GM23338 (cell line): ENCODE data around the gene MAST4. TPM values are rescaled to one million over a fixed set of nuclear protein-coding genes. Genes with fewer than 3 reads are reported as not detected.

Source experiments
- ATAC-seq: fragments of 200-7000 bp; cut with Tn5 transposase; 3 replicates; pipeline ENCODE4 v1.9.1; 2020
- DNase-seq: peaks from one replicate; pipeline ENCODE4 v3.0.0-alpha.2; 2015; ENCODE audit warnings: low spot score
- H2AFZ ChIP-seq: fragments of 200-600 bp; sonication (generic); 2 replicates; pipeline ENCODE4 v1.8.0; 2016; ENCODE audit warnings: antibody characterized with exemption, mild to moderate bottlenecking, moderate library complexity
- H3F3A ChIP-seq: fragments of 200-600 bp; sonication (generic); replicated peaks from 2 replicates; pipeline ENCODE4 v1.8.0; 2017; ENCODE audit warnings: antibody characterized with exemption, mixed run types, low read depth
- H3K27ac ChIP-seq: fragments of 200-600 bp; sonication (generic); 2 replicates; pipeline ENCODE4 v1.6.1; 2016; ENCODE audit warnings: low read depth
- H3K27me3 ChIP-seq: fragments of 200-600 bp; sonication (generic); 2 replicates; pipeline ENCODE4 v1.8.0; 2016; ENCODE audit warnings: mild to moderate bottlenecking, mixed run types, moderate library complexity; ENCODE audit not compliant: insufficient read depth
- H3K36me3 ChIP-seq: fragments of 200-600 bp; sonication (generic); 2 replicates; pipeline ENCODE4 v1.8.0; 2016; ENCODE audit warnings: mild to moderate bottlenecking; ENCODE audit not compliant: insufficient read depth
- H3K4me1 ChIP-seq: fragments of 200-600 bp; sonication (generic); 2 replicates; pipeline ENCODE4 v1.8.0; 2016; ENCODE audit warnings: mild to moderate bottlenecking, moderate library complexity; ENCODE audit not compliant: insufficient read depth
- H3K4me2 ChIP-seq: fragments of 200-600 bp; sonication (generic); 2 replicates; pipeline ENCODE4 v1.7.1; 2017; ENCODE audit warnings: mixed run types
- H3K4me3 ChIP-seq: fragments of 200-600 bp; sonication (generic); 2 replicates; pipeline ENCODE4 v1.6.1; 2016; ENCODE audit warnings: mixed run types
- H3K79me2 ChIP-seq: fragments of 200-600 bp; sonication (generic); replicated peaks from 2 replicates; pipeline ENCODE4 v1.8.0; 2017; ENCODE audit warnings: mild to moderate bottlenecking; ENCODE audit not compliant: insufficient read depth
- H3K9me2 ChIP-seq: fragments of 200-600 bp; sonication (generic); 2 replicates; pipeline ENCODE4 v1.8.0; 2017; ENCODE audit not compliant: insufficient read depth
- H4K20me1 ChIP-seq: fragments of 200-600 bp; sonication (generic); replicated peaks from 2 replicates; pipeline ENCODE4 v1.8.0; 2017; ENCODE audit warnings: mild to moderate bottlenecking; ENCODE audit not compliant: insufficient read depth
- H3K27ac Mint-ChIP-seq: 2 replicates; pipeline ENCODE4 v1.8.0; 2020; ENCODE audit warnings: inconsistent platforms, mild to moderate bottlenecking, moderate library complexity, mixed read lengths
- H3K27me3 Mint-ChIP-seq: 3 replicates; pipeline ENCODE4 v1.8.0; 2022; ENCODE audit warnings: low read depth, mild to moderate bottlenecking, moderate library complexity, mixed read lengths, inconsistent platforms; ENCODE audit not compliant: insufficient read depth, poor library complexity
- H3K36me3 Mint-ChIP-seq: 3 replicates; pipeline ENCODE4 v1.8.0; 2021; ENCODE audit warnings: low read depth, mild to moderate bottlenecking, inconsistent platforms, moderate library complexity, mixed read lengths
- H3K4me1 Mint-ChIP-seq: 3 replicates; pipeline ENCODE4 v1.8.0; 2020; ENCODE audit warnings: mild to moderate bottlenecking, inconsistent platforms, mixed read lengths
- H3K4me3 Mint-ChIP-seq: 3 replicates; pipeline ENCODE4 v1.8.0; 2021; ENCODE audit warnings: moderate library complexity, mild to moderate bottlenecking, inconsistent platforms, mixed read lengths
- H3K9me3 Mint-ChIP-seq: 3 replicates; pipeline ENCODE4 v1.8.0; 2020; ENCODE audit warnings: moderate library complexity, mild to moderate bottlenecking, inconsistent platforms, mixed read lengths
- CREB1 ChIP-seq: fragments of 250-450 bp; sonication (Bioruptor Pico); IDR thresholded peaks from 2 replicates; pipeline ENCODE4 v1.5.0; 2020; ENCODE audit warnings: low read depth, mild to moderate bottlenecking, moderate library complexity
- CTCF ChIP-seq, 2 experiments: fragments of 200-600 bp in 1 of 2; sonication (generic) in 1 of 2; conservative IDR thresholded peaks; 2 replicates each; pipeline versions ENCODE4 v1.5.1 to v1.6.1; 2016 to 2017; ENCODE audit warnings: antibody characterized with exemption in 2 of 2, low read depth in 2 of 2, mild to moderate bottlenecking in 2 of 2, moderate library complexity in 1 of 2
- ETS1 ChIP-seq: IDR thresholded peaks from 2 replicates; pipeline ENCODE4 v1.6.1; 2016; ENCODE audit warnings: antibody characterized with exemption
- EZH2 ChIP-seq: fragments of 200-600 bp; sonication (generic); IDR thresholded peaks from one replicate; pipeline ENCODE4 v1.8.0; 2017; ENCODE audit warnings: antibody characterized with exemption, mild to moderate bottlenecking, low read depth; ENCODE audit not compliant: unreplicated experiment
- EZH2phosphoT487 ChIP-seq: fragments of 200-600 bp; sonication (generic); IDR thresholded peaks from one replicate; pipeline ENCODE4 v1.8.1; 2018; ENCODE audit warnings: antibody characterized with exemption; ENCODE audit not compliant: unreplicated experiment
- JUNB ChIP-seq: IDR thresholded peaks from one replicate; pipeline ENCODE4 v1.6.1; 2016; ENCODE audit warnings: antibody characterized with exemption; ENCODE audit not compliant: unreplicated experiment
- NANOG ChIP-seq: IDR thresholded peaks from 2 replicates; pipeline ENCODE4 v1.6.1; 2016; ENCODE audit warnings: antibody characterized with exemption, borderline replicate concordance
- POLR2AphosphoS5 ChIP-seq: IDR thresholded peaks from 2 replicates; pipeline ENCODE4 v1.6.1; 2016; ENCODE audit warnings: antibody characterized with exemption, low read depth
- REST ChIP-seq: IDR thresholded peaks from one replicate; pipeline ENCODE4 v1.6.1; 2018; ENCODE audit warnings: antibody characterized with exemption; ENCODE audit not compliant: unreplicated experiment
- STAT1 ChIP-seq: IDR thresholded peaks from one replicate; pipeline ENCODE4 v1.6.1; 2016; ENCODE audit warnings: antibody characterized with exemption; ENCODE audit not compliant: unreplicated experiment
- ZNF114 ChIP-seq: fragments of 250-450 bp; sonication (Bioruptor Pico); IDR thresholded peaks from 2 replicates; pipeline ENCODE4 v1.5.0; 2020; ENCODE audit warnings: mild to moderate bottlenecking, moderate library complexity
- ZNF331 ChIP-seq: fragments of 250-450 bp; sonication (Bioruptor Pico); IDR thresholded peaks from 2 replicates; pipeline ENCODE4 v1.5.0; 2020; ENCODE audit warnings: low read depth, mild to moderate bottlenecking, moderate library complexity
- ZNF462 ChIP-seq: fragments of 250-450 bp; sonication (Bioruptor Pico); IDR thresholded peaks from 2 replicates; pipeline ENCODE4 v1.5.0; 2020; ENCODE audit warnings: mild to moderate bottlenecking, moderate library complexity
- polyA plus RNA-seq: library from polyadenylated mRNA; unstranded; fragments of >200 nt; fragmentation: Nextera tagmentation; extraction: Ambion mirVana; gene quantifications from 2 replicates; pipeline ENCODE4 v1.2.1, GENCODE V29; 2016
- total RNA-seq: library from RNA; depleted of rRNA; stranded (reverse); fragments of >200 nt; shearing (Covaris generic); gene quantifications from 2 replicates; pipeline ENCODE4 v1.2.3, GENCODE V29; 2014

MAST4 gene
- total and polyA plus RNA-seq, 2 experiments from 2014 or later = 3.6 to 8.5 TPM

GRCh38 chr5:66851306-66851705 lies 255.1 kb downstream of the MAST4 start:
- H3K9me3 Mint-ChIP-seq = no peaks in the 10 kb centered on the region
- no peak overlapping the region for H3K4me2 ChIP-seq
- no peak overlapping the region for H3K4me3 ChIP-seq
- no peaks in the 10 kb centered on the region for H3K36me3 ChIP-seq
- no peaks in the 10 kb centered on the region for H3K9me2 ChIP-seq
- H3K27ac Mint-ChIP-seq = no peak overlapping the region
- H3K36me3 Mint-ChIP-seq = no peaks in the 10 kb centered on the region
- no peaks in the 10 kb centered on the region for H3K27me3 ChIP-seq
- DNase-seq = no peak
- no peak for ATAC-seq
- no peak overlapping the region for H2AFZ ChIP-seq
- H3K4me1 Mint-ChIP-seq = peaks cover 20% of the 10 kb centered on the region; the same call in 2 of the 3 replicates
- H4K20me1 ChIP-seq = no peaks in the 10 kb centered on the region
- no peaks in the 10 kb centered on the region for H3F3A ChIP-seq
- no peaks in the 10 kb centered on the region for H3K27me3 Mint-ChIP-seq
- H3K4me3 Mint-ChIP-seq = no peak overlapping the region
- no peak overlapping the region for H3K27ac ChIP-seq
- TF ChIP-seq ETS1 = no peak
- TF ChIP-seq ZNF114 (CRISPR knock-in tag) = no peak
- TF ChIP-seq NANOG = no peak
- TF ChIP-seq ZNF462 (CRISPR knock-in tag) = no peak
- no peak for TF ChIP-seq CREB1 (CRISPR knock-in tag)
- TF ChIP-seq POLR2AphosphoS5 = no peak
- no peak for TF ChIP-seq ZNF331 (CRISPR knock-in tag)
- TF ChIP-seq JUNB = no peak
- no peak for TF ChIP-seq STAT1
- TF ChIP-seq EZH2phosphoT487 = no peak
- no peak for TF ChIP-seq REST
- TF ChIP-seq EZH2 = no peak
- no peak for TF ChIP-seq CTCF (conservative IDR thresholded peaks at IDR 0.05; ENCODE audit: low read depth in 2 of 2)
- H3K79me2 ChIP-seq = no peaks in the 10 kb centered on the region
- no peaks in the 10 kb centered on the region for H3K4me1 ChIP-seq
